ENCODE data around the gene GRB10. TPM values are rescaled to one million over a fixed set of nuclear protein-coding genes. Genes with fewer than 3 reads are reported as not detected.

The GRB10 gene
- total RNA-seq, 4 donors from 2014 or later: 32.1 to 50.3 (median 38.1) TPM

- no peak for TF ChIP-seq POLR2A (IDR thresholded peaks at IDR 0.05)
- TF ChIP-seq CTCF (IDR thresholded peaks at IDR 0.05): no peak
- Histone ChIP-seq H3K27me3 (no peaks in the 10 kb centered on the region), H3K36me3 (no peaks in the 10 kb centered on the region), H3K9me3 (no peaks in the 10 kb centered on the region), H3K4me1 (peaks cover 0 to 13% (median 3%) of the 10 kb centered on the region in 4 donors), H3K27ac (no peak overlapping the region), H3K4me3 (no peak overlapping the region)
- DNase-seq: no peak
These were observed 148.3 kb downstream of the GRB10 start for GRCh38 chr7:50634378-50634777.

- Histone ChIP-seq H3K36me3 (no peaks in the 10 kb centered on the region), H3K27me3 (no peaks in the 10 kb centered on the region), H3K4me1 (peaks cover 0 to 13% (median 3%) of the 10 kb centered on the region in 4 donors), H3K9me3 (no peaks in the 10 kb centered on the region), H3K27ac (no peak overlapping the region), H3K4me3 (no peak overlapping the region)
- no peak for TF ChIP-seq CTCF (IDR thresholded peaks at IDR 0.05)
- TF ChIP-seq POLR2A (IDR thresholded peaks at IDR 0.05): no peak
- DNase-seq: no peak
These were observed 149.3 kb downstream of the GRB10 start for GRCh38 chr7:50633414-50633710.

- Histone ChIP-seq H3K36me3 (no peaks in the 10 kb centered on the region), H3K27ac (no peak overlapping the region), H3K4me1 (peaks cover 0 to 13% (median 3%) of the 10 kb centered on the region in 4 donors), H3K27me3 (no peaks in the 10 kb centered on the region), H3K9me3 (no peaks in the 10 kb centered on the region), H3K4me3 (no peak overlapping the region)
- TF ChIP-seq CTCF (IDR thresholded peaks at IDR 0.05) (peak; percentile 65 to 90 (median 84)), POLR2A (IDR thresholded peaks at IDR 0.05) (no peak)
- DNase-seq: peak in 2 of 3 donors; percentile 54 to 87
These were observed 149.9 kb downstream of the GRB10 start for GRCh38 chr7:50632561-50633413.

- no peaks in the 10 kb centered on the region for H3K27me3 ChIP-seq
- DNase-seq: no peak
- H3K9me3 ChIP-seq: no peaks in the 10 kb centered on the region
- peaks cover 0 to 2% (median 0%) of the 10 kb centered on the region in 3 donors for H3K36me3 ChIP-seq
- no peak overlapping the region for H3K27ac ChIP-seq
- peaks cover 0 to 13% (median 3%) of the 10 kb centered on the region in 4 donors for H3K4me1 ChIP-seq
- no peak overlapping the region for H3K4me3 ChIP-seq
- no peak for TF ChIP-seq CTCF (IDR thresholded peaks at IDR 0.05)
- no peak for TF ChIP-seq POLR2A (IDR thresholded peaks at IDR 0.05)
These were observed 151.1 kb downstream of the GRB10 start for GRCh38 chr7:50631639-50632038.

GRCh38 chr7:50631100-50631499, 151.6 kb downstream of the GRB10 start:
- Histone ChIP-seq H3K4me1 (peaks cover 0 to 13% (median 3%) of the 10 kb centered on the region in 4 donors), H3K27me3 (no peaks in the 10 kb centered on the region), H3K9me3 (no peaks in the 10 kb centered on the region), H3K27ac (no peak overlapping the region), H3K36me3 (peaks cover 0 to 7% (median 0%) of the 10 kb centered on the region in 3 donors), H3K4me3 (no peak overlapping the region)
- DNase-seq: no peak
- TF ChIP-seq POLR2A (IDR thresholded peaks at IDR 0.05) (no peak), CTCF (IDR thresholded peaks at IDR 0.05) (no peak)

All from Peyer's patch (tissue), 4 donors.